ENCODE results near the gene AP4S1.
"Not testable (repeated sequence)": the region's sequence is repeated elsewhere in the genome, so short reads cannot be mapped to it uniquely, and the experiment has no call there.

AP4S1 gene

DNA sequence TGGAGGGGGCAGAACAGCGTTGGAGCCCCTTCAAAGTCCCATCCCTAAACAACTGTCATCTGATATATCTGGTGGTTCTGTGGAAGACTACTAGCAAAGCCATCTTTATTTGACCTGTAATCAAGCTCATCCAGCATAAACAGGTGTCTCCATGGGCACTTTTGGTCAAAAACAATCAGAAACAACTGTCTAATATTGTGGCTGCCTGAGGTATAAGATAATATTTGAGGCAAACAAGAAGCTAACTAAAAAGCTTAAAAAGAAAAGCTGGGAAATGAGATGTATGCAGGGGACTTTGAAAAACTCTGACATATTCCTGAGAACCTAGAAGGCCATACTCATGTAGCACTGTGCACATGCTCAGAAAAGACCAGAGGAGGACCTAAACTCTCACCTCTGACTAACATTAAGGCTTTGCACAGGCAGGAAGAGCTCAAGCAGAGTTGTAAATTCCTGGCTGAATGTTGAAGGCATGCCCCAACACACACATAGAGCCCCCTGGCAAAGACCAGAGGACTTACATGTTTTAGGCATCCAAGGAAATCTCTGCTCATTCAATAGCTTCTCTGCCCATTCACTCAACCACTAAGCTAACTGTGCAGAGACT, 27.2 kb upstream of the AP4S1 start:
- Histone ChIP-seq H3K4me1 (ENCODE audit: insufficient read depth, low read length) (peaks cover 13% of the 10 kb centered on the region), H3K36me3 (ENCODE audit: insufficient read depth, low read length) (no peaks in the 10 kb centered on the region), H3K9ac (ENCODE audit: low read depth, low read length) (no peak overlapping the region), H3K9me3 (ENCODE audit: control insufficient read depth, insufficient read depth, low read length) (no peaks in the 10 kb centered on the region)

- no peaks in the 10 kb centered on the region for H3K36me3 ChIP-seq (ENCODE audit: insufficient read depth, low read length)
- H3K9ac ChIP-seq (ENCODE audit: low read depth, low read length), result no peak overlapping the region
- no peaks in the 10 kb centered on the region for H3K9me3 ChIP-seq (ENCODE audit: control insufficient read depth, insufficient read depth, low read length)
- peaks cover 13% of the 10 kb centered on the region for H3K4me1 ChIP-seq (ENCODE audit: insufficient read depth, low read length)
Measured at GRCh38 chr14:30999038-30999773, 26.2 kb upstream of the AP4S1 start.

DNA sequence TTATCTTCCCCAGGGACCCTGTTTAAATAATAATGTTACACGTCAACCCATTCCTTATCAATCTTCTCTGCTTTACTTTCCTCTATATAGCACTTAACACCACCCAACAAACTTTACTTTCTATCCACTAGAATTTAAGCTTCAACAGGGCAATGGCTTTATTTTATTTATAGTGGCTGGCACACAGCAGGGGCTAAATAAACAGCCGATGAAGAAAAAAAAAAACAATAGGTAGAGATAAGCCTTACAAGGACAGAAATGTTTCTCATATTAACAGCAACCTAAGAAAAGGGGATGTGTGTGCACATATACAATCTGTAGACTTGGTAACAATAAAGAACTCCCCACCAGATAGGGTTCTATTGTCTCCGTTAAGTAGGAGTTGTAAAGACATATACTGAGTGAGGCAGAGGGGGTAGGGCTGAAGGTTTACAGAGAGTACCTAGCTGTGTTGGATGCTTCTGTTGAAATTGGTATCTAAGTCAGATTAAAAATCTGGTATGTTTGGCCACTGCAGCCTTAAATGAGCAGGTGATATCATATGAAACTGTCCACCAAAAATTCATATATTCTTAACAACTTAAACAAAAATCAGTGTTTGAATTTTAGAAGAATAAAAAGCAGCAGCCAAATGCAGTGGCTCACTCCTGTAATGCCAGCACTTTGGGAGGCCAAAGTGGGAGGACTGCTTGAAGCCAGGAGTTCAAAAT, 24.7 kb upstream of the AP4S1 start:
- no peaks in the 10 kb centered on the region for H3K9me3 ChIP-seq (ENCODE audit: control insufficient read depth, insufficient read depth, low read length)
- no peak overlapping the region for H3K9ac ChIP-seq (ENCODE audit: low read depth, low read length)
- no peaks in the 10 kb centered on the region; the same call in 1 of the 2 replicates for H3K36me3 ChIP-seq (ENCODE audit: insufficient read depth, low read length)
- H3K4me1 ChIP-seq (ENCODE audit: insufficient read depth, low read length), result peaks cover 13% of the 10 kb centered on the region

DNA sequence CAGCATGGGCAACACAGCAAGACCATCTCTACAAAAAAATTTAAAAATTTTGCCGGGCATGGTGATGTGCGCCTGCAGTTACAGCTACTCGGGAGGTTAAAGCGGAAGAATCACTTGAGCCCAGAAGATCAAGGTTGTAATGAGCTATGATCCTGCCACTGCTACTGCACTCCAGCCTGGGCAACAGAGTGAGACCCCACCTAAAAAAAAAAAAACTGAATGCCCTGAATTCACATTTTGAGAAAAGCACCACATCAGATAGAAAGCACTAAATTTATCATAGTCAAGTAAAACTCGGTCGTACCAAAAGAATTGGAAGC, 24.1 kb upstream of the AP4S1 start:
- Histone ChIP-seq H3K36me3 (ENCODE audit: insufficient read depth, low read length) (no peaks in the 10 kb centered on the region; the same call in 1 of the 2 replicates), H3K9me3 (ENCODE audit: control insufficient read depth, insufficient read depth, low read length) (no peaks in the 10 kb centered on the region), H3K9ac (ENCODE audit: low read depth, low read length) (no peak overlapping the region), H3K4me1 (ENCODE audit: insufficient read depth, low read length) (peaks cover 13% of the 10 kb centered on the region)

DNA sequence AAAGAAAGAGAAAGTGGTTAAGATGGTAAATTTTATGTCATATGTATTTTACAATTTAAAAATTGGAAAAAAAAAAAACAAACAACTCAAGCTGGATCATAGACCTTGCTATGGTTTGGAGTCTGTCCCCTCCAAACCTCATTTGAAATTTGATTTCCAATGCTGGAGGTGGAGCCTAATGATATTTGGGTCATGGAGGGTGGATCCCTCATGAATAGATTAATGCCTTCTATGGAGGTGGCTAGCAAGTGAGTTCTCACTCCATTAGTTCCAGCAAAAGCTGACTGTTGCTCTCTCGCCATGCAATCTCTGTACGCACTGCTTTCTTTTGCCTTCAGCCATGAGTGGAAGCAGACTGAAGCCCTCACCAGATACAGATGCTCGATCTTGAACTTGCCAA, 22.2 kb upstream of the AP4S1 start:
- no peak overlapping the region for H3K9ac ChIP-seq (ENCODE audit: low read depth, low read length)
- peaks cover 6% of the 10 kb centered on the region for H3K4me1 ChIP-seq (ENCODE audit: insufficient read depth, low read length)
- H3K9me3 ChIP-seq (ENCODE audit: control insufficient read depth, insufficient read depth, low read length), result no peaks in the 10 kb centered on the region
- no peaks in the 10 kb centered on the region; the same call in 1 of the 2 replicates for H3K36me3 ChIP-seq (ENCODE audit: insufficient read depth, low read length)

DNA sequence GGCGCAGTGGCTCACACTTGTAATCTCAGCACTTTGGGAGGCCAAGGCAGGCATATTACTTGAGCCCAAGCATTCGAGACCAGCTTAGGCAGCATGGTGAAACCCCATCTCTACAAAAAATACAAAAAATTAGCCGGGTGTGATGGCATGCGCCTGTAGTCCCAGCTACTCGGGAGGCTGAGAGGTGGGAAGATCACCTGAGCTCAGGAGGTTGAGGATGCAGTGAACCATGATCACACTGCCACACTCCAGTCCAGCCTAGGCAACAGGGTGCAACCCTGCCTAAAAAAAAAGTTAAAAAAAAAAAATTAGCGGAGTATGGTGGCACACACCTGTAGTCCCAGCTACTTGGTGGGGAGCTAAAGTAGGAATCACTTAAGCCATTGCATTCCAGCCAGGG, 21.4 kb upstream of the AP4S1 start:
- not testable (repeated sequence) for H3K9ac ChIP-seq (ENCODE audit: low read depth, low read length); H3K9me3 ChIP-seq (ENCODE audit: control insufficient read depth, insufficient read depth, low read length); H3K36me3 ChIP-seq (ENCODE audit: insufficient read depth, low read length); H3K4me1 ChIP-seq (ENCODE audit: insufficient read depth, low read length)

- Histone ChIP-seq H3K36me3 (ENCODE audit: insufficient read depth, low read length) (no peaks in the 10 kb centered on the region; the same call in 1 of the 2 replicates), H3K9ac (ENCODE audit: low read depth, low read length) (no peak overlapping the region), H3K9me3 (ENCODE audit: control insufficient read depth, insufficient read depth, low read length) (no peaks in the 10 kb centered on the region), H3K4me1 (ENCODE audit: insufficient read depth, low read length) (no peaks in the 10 kb centered on the region; the same call in 1 of the 2 replicates)
Measured at GRCh38 chr14:31006703-31007102, 18.7 kb upstream of the AP4S1 start.

- Histone ChIP-seq H3K4me1 (ENCODE audit: insufficient read depth, low read length) (no peaks in the 10 kb centered on the region; the same call in 1 of the 2 replicates), H3K9ac (ENCODE audit: low read depth, low read length) (no peak overlapping the region), H3K9me3 (ENCODE audit: control insufficient read depth, insufficient read depth, low read length) (no peaks in the 10 kb centered on the region), H3K36me3 (ENCODE audit: insufficient read depth, low read length) (0 out of 2 replicates have a peak, but pooled peaks cover 3% of the 10 kb centered on the region)
Measured at GRCh38 chr14:31009836-31010574, 15.4 kb upstream of the AP4S1 start.

GRCh38 chr14:31010935-31011334, 14.5 kb upstream of the AP4S1 start:
- Histone ChIP-seq H3K9ac (ENCODE audit: low read depth, low read length) (no peak overlapping the region), H3K9me3 (ENCODE audit: control insufficient read depth, insufficient read depth, low read length) (no peaks in the 10 kb centered on the region), H3K36me3 (ENCODE audit: insufficient read depth, low read length) (0 out of 2 replicates have a peak, but pooled peaks cover 3% of the 10 kb centered on the region), H3K4me1 (ENCODE audit: insufficient read depth, low read length) (no peaks in the 10 kb centered on the region)

GRCh38 chr14:31013841-31014240, 11.6 kb upstream of the AP4S1 start:
- Histone ChIP-seq H3K9ac (ENCODE audit: low read depth, low read length) (no peak overlapping the region), H3K9me3 (ENCODE audit: control insufficient read depth, insufficient read depth, low read length) (no peaks in the 10 kb centered on the region), H3K4me1 (ENCODE audit: insufficient read depth, low read length) (no peaks in the 10 kb centered on the region), H3K36me3 (ENCODE audit: insufficient read depth, low read length) (0 out of 2 replicates have a peak, but pooled peaks cover 3% of the 10 kb centered on the region)

DNA sequence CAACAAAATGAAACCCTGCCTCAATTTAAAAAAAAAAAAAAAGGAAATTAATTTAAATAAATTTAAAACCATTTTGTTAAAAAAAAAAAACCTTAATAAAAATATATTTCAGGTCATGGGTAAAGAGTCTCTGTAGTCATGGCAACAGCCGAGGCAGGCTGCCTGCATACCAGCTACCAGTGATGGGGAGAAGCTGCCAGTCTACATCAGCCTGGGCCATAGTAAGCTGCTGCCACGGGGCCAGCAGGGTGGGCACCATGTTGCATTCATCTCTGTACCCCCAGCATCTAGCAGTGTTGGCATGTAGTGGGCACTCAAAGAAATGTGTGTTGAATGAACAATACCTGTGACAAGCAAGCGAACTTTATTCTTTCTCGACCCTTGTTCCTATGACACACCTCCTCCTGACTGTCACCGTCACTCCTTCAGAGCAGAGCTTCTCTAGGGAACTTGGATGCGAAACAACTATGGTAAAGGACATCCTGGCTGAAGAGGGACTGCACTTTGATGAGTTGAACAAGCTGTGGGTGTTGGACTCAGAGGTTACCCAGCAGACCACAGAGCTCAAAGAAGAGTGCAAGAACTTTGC, 7.3 kb upstream of the AP4S1 start:
- H3K9ac ChIP-seq (ENCODE audit: low read depth, low read length), result no peak overlapping the region
- no peaks in the 10 kb centered on the region for H3K9me3 ChIP-seq (ENCODE audit: control insufficient read depth, insufficient read depth, low read length)
- H3K4me1 ChIP-seq (ENCODE audit: insufficient read depth, low read length), result no peaks in the 10 kb centered on the region
- peaks cover under 1% of the 10 kb centered on the region; the same call in 1 of the 2 replicates for H3K36me3 ChIP-seq (ENCODE audit: insufficient read depth, low read length)

DNA sequence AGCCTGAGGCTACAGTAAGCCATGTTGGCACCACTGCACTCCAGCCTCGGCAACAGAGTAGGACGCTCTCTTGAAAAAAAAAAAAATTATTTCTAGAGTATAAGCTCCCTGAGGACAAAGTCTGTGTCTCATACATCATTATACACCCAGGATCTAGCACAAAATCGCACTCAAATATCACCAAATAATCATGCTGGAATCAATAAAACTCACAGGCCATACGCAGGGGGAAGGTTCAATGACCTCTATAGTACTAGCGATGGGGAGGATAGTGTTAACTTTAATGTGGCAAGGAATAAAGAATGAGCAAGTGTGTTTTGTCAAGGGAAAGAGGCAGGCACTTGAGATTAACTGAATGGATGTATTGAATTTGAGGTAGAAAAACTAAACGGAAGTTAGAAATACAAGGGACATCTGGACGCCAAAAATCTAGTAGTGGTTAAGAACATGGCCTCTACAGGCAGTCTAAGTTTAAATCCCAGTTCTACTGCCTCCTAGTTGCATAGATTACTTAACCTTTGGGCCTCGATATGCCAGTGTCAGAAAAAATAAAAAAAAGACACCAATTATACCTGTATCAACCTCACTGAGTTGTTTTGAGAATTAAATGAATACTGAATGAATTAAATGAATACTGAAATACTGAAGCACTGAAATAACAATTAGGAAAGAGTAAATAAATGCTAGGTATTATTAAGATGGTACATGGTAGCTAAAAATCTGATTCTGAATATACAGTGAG, 4.4 kb upstream of the AP4S1 start:
- H3K4me1 ChIP-seq (ENCODE audit: insufficient read depth, low read length), result peaks cover 7% of the 10 kb centered on the region; the same call in 1 of the 2 replicates
- no peak overlapping the region for H3K9ac ChIP-seq (ENCODE audit: low read depth, low read length)
- H3K36me3 ChIP-seq (ENCODE audit: insufficient read depth, low read length), result no peaks in the 10 kb centered on the region; the same call in 1 of the 2 replicates
- no peaks in the 10 kb centered on the region for H3K9me3 ChIP-seq (ENCODE audit: control insufficient read depth, insufficient read depth, low read length)

- no peaks in the 10 kb centered on the region for H3K9me3 ChIP-seq (ENCODE audit: control insufficient read depth, insufficient read depth, low read length)
- no peak overlapping the region for H3K9ac ChIP-seq (ENCODE audit: low read depth, low read length)
- H3K36me3 ChIP-seq (ENCODE audit: insufficient read depth, low read length), result no peaks in the 10 kb centered on the region; the same call in 1 of the 2 replicates
- peaks cover 7% of the 10 kb centered on the region; the same call in 1 of the 2 replicates for H3K4me1 ChIP-seq (ENCODE audit: insufficient read depth, low read length)
Measured at GRCh38 chr14:31021576-31021949, 3.9 kb upstream of the AP4S1 start.
